Measurements from ENCODE around the gene CRLF2.
"Not testable (repeated sequence)": the region's sequence is repeated elsewhere in the genome, so short reads cannot be mapped to it uniquely, and the experiment has no call there.

CRLF2 gene

GRCh38 chrX:1169189-1169588, 43.3 kb downstream of the CRLF2 start:
- no peak for DNase-seq (ENCODE audit: low read depth, low spot score)

GRCh38 chrX:1167918-1168481, 44.4 kb downstream of the CRLF2 start:
- no peak for DNase-seq (ENCODE audit: low read depth, low spot score)

DNA sequence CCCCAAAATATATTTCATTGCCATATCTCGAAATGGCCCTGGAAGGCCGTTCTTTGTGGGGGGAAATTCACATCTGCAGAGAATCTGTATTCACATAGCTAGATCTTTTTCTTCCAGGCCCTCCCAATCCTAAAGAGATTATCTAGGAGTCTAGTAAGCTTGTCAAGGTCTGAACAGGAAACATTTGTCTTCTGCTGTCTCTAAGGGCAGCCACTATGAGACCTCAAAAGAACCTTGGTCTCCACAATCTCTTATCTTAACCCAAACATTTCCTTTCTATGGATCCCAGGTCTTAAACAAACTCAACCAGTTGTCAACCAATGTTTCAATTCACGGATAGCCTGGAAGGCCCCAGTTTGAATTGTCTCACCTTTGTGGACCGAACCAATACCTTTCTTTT, 45.0 kb downstream of the CRLF2 start:
- DNase-seq (ENCODE audit: low read depth, low spot score): no peak

DNA sequence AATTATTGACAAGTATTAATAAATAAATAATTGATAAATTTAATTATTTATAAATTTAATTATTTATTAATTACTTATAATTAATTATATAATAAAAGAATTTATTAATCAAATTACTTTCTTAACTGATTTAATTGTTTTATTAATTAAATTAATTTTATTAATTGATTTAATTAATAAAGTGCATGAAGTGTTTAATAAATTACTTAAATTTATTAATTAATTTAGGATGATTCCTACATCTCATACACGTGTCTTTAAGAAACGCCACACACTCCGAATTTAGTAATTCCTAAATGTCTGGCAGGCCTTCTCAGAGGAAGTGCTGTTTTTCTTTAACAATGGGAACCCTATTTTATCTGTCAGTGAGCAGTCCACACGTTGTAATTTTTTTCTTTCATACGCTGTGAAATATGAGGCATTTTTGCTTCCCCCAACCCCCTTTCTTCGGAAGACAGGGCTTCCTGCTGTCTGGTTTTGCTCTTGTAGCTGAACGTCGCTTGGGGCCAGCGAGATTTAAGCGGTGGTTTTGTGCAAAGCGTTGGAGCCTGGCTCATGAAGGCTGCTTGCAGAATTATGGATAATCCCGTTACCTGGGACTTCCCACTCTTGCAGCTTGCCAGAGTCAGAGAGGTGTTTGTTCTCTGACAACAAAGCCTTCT, 46.8 kb downstream of the CRLF2 start:
- no peak for DNase-seq (ENCODE audit: low read depth, low spot score)

- no peak for DNase-seq (ENCODE audit: low read depth, low spot score)
These were observed 47.8 kb downstream of the CRLF2 start for GRCh38 chrX:1164322-1165288.

- DNase-seq (ENCODE audit: low read depth, low spot score): no peak
These were observed 49.2 kb downstream of the CRLF2 start for GRCh38 chrX:1163231-1163630.

- DNase-seq (ENCODE audit: low read depth, low spot score): no peak
These were observed 50.1 kb downstream of the CRLF2 start for GRCh38 chrX:1162119-1162916.

- no peak for DNase-seq (ENCODE audit: low read depth, low spot score)
These were observed 52.9 kb downstream of the CRLF2 start for GRCh38 chrX:1159548-1159947.

- not testable (repeated sequence) for DNase-seq (ENCODE audit: low read depth, low spot score)
These were observed 55.6 kb downstream of the CRLF2 start for GRCh38 chrX:1156681-1157455.

DNA sequence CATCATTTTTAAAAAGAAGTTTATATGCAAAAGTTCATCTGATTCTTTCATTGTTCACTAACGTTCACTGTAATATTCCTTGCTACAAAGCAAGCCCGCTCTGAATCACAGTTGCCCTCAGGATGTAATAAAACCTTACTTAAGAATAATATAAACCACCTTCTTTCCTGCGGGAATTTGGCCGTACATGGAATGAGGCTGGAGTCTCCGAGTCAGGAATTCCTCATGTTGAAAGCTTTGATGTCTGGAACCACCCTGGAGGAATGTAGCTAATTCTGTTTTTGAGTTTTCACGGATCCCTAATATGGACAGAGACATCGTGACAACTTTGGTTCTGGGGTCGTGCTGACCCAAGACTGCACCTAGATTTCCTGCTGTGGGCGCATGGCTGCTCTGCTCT, 58.5 kb downstream of the CRLF2 start:
- no peak for DNase-seq (ENCODE audit: low read depth, low spot score)

- DNase-seq (ENCODE audit: low read depth, low spot score): no peak
These were observed 60.4 kb downstream of the CRLF2 start for GRCh38 chrX:1152090-1152489.

GRCh38 chrX:1151378-1152077, 60.9 kb downstream of the CRLF2 start:
- no peak for DNase-seq (ENCODE audit: low read depth, low spot score)

GRCh38 chrX:1150569-1151347, 61.7 kb downstream of the CRLF2 start:
- no peak for DNase-seq (ENCODE audit: low read depth, low spot score)

DNA sequence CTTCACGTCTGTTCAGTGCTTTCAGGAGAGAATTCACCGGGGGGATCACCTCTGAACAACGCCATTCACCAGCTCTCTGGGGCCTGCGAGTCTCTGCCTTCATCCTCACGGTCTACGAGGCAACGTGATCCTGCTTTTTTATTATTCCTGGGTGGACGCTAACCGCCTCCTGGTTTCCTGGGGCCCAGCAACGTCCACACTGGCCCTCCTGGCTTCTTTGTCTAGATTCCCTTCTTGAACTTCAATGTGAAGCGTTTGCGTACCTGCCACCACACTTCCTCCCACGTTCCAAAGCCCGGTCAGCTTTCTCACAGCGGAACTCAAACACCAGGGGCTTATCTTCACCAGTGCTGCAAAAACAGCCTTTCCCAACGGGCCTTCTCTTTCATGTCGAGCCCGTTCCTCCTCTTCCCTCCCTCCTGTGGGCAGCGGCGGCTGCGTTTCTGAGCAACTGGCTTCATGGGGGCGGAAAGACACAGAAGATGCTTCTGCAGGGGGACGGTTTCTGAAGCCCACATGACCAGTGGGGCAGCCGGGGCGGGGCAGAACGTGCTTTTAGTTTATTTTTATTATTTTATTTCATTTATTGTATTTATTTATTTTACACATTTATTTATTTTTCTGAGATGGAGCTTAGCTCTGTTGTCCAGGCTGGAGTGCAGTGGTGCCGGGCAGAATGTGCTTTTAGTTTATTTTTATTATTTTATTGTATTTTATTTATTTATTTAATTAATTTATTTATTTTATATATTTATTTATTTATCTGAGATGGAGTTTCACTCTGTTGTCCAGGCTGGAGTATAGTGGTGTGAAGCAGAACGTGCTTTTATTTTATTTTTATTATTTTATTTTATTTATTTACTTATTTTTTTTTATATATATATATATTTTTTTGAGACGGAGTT, 64.6 kb downstream of the CRLF2 start:
- DNase-seq (ENCODE audit: low read depth, low spot score): no peak

- no peak for DNase-seq (ENCODE audit: low read depth, low spot score)
These were observed 68.2 kb downstream of the CRLF2 start for GRCh38 chrX:1144293-1144692.
